ENCODE data around the gene ZHX3.
A peak's percentile ranks its signal among the peaks of the same experiment; 100 is the strongest.

Gene ZHX3

GRCh38 chr20:41182296-41183212, 135.0 kb downstream of the ZHX3 start:
- no peak for DNase-seq

- DNase-seq, result no peak
Observed at GRCh38 chr20:41181567-41181966, 136.0 kb downstream of the ZHX3 start.

DNA sequence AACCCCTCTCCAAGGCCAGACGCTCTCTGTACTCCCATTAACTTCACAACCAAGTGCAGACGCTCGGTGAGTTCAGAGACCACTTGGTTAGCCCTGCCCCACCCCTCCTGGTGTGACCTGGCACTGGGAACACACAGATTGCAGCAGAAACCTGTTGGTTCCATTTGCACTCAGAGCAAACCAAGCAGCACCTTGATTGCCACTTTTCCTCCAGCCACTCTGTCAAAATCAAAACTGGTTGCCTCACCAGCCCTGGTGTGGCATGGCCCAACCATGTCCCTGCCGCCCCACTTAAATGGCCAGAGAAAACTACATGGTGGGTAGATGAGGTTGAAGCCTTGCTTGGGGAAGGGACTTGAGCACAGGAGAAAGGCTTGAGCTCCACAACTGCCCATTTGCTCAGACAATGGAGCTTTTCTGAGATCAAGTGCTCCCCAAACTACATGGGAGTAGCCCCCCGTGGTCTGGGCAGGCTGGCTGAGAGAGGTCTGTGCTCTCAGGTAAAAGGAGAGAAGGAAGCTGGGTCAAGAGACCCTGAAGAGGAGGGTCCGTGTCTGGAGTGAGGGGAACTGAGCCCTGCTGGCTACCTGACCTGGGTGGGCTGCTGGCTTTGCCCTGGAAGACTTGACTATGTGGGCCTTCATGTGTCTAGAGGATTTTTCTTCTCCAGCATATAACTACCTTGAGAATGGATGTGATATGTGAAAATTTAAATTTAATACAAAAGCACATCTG, 136.8 kb downstream of the ZHX3 start:
- DNase-seq, result no peak

GRCh38 chr20:41179961-41180360, 137.6 kb downstream of the ZHX3 start:
- DNase-seq, result no peak

DNA sequence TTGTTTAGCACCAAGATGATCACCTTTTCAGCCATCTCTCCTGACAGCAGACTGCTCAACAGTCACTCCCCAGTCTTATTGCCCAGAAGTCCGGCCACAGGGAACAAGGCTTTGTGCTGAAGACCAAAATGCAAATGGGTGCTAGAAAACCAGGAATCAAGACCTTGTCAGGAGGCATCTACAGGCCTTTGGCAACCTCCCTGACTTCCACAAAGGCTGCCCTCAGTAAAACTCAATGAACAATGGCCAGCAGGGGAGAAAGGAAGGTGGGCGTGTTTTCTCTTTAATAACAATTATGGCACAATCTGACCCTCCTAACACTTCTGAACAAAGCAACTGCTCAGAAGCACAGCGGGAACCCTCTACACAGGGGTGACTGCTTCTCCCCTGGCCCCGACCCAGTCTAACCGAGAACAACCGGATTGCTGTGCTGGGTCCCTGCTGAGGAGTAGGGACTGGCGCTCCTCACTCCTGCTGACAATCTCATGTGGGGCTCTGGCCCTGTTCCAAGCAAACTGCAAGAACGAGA, 138.6 kb downstream of the ZHX3 start:
- no peak for DNase-seq

- DNase-seq, result no peak
Observed at GRCh38 chr20:41178495-41178894, 139.0 kb downstream of the ZHX3 start.

DNA sequence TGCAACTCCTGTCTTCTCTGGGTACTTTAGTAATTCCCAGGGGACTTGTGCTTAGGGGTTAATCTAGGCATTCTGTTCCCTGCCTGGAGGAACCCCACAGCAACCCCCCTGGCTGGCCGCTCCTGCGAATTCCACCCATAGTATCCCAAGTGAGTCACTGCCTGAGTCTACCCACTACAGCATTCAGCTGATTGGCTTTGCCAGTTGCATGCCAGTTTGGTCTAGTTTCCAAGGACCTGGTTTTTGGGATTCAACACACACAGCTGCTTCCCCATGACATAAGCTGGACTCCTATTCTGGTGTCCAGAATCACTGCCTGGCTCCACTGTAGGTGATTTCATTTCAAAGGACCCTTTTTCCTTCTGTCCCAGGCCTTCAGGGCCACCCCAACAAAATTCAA, 139.9 kb downstream of the ZHX3 start:
- no peak for DNase-seq

DNA sequence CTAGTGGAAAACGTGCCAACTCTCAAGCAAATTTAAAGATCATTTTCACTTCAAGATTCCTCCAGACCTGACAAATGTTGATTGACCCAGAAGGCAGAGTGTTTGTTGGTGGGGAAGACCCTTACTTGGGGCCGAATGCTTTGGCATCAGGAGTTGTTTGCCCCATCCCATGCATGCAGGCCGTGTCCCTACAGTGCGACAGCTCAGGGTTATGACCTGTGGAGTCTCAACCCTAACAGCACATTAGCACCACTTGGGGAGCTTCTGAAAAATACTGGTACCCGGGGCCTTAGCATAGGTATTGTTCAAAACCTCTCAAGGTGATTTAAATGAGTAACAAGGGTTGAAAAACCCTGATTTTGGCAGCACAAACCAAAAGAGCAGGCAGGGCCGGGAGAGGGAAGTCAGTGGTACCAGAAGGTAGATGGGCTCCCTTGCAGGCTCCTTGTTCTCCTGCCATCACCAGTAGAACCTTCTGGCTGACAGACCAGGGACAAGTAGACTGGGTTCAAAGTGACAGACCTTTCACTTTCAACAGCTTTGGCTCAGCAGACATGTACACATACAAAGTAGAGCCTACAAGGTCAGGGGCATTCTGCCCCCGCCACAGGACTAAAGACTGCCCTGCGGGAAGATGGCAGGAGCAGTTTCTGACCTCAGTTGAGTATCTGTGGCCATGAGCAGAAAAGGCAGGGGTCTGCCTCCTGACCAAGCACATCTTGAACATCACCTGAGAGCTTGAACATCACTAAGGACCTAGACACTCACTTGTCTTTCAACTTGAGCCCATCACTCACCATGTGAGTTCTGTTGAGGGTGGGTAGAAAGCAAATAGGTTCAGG, 140.6 kb downstream of the ZHX3 start:
- DNase-seq, result no peak

DNA sequence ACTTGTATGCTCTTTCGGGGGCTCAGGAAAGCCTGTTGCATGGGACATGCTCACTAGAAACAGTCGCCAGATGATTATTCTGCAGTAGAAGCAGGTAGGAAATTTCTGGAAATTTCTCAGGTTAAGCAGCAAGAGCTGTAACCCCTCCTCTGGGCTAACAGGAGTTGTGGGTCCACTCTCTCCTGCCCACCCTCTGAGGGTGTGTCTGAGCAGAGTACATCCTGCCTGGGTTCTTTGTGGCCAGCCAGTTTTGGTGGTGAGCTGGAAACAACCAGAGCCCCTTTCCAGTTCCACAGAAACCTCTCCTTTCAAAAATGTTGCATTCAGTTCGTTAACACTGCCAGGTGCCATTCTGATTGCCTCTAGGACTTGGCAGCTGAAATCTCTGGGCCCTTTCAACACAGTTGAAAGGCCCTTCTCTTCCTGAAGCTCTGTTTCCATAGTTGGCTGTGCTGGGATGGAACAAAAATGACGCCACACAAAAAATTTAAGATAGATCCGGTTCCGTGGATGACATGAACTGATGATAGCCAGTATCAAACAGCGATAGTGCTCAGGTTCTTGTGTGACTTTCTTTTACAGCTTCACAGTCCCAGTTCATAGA, 141.7 kb downstream of the ZHX3 start:
- DNase-seq, result no peak

- no peak for DNase-seq
Observed at GRCh38 chr20:41175201-41175651, 142.3 kb downstream of the ZHX3 start.

GRCh38 chr20:41174782-41175181, 142.7 kb downstream of the ZHX3 start:
- no peak for DNase-seq

DNA sequence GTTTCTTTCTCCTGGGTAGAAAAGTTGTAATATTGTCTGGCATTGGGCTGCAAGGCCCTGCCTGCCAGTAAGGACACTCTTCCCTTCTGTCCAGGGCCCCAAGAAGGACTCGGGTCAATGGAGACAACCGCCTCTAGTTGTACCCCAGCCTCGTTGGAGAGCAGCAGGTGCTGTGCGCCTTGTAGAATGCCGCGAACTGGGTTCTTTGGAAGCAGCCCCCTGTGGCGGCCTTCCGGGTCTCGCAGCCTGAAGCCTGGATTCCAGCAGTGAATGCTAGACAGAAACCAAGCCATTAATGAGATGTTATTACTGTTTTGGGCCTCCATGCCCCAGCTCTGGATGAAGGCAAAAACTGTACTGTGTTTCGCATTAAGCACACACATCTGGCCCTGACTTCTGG, 143.2 kb downstream of the ZHX3 start:
- DNase-seq, result no peak

- no peak for DNase-seq
Observed at GRCh38 chr20:41173791-41174341, 143.7 kb downstream of the ZHX3 start.

- peak; percentile 45 for DNase-seq
Observed at GRCh38 chr20:41173161-41173721, 144.3 kb downstream of the ZHX3 start.

DNA sequence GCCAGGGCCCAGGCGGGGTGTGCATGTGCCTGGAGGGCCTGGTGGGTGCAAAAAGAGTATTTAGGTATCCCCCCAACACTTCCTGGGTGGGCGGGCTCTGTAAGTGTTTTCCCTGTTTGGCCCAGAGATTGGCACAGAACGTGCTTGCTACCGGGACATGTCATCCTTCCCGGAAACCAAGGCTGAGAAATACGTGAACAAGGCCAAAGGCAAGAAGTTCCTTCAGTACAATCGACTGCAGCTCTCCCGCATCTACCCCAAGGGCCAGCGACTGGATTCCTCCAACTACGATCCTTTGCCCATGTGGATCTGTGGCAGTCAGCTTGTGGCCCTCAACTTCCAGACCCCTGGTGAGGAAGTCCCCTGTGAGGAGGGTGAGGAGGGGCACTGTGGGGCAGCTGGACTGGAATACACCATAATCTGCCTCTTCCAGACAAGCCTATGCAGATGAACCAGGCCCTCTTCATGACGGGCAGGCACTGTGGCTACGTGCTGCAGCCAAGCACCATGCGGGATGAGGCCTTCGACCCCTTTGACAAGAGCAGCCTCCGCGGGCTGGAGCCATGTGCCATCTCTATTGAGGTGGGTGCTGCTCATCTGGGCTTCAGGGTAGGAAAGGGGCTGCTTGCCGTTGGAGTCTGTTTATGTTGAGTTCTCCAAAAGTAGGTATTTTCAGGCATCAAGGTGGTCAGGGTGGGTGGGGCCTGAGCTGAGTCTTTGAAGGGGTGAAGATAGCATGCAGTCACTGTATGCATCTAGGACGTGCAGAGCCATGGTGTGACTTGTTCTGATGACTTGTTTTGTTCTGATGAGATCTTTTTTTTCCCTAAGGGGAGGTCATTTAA, 145.0 kb downstream of the ZHX3 start:
- DNase-seq, result no peak

DNA sequence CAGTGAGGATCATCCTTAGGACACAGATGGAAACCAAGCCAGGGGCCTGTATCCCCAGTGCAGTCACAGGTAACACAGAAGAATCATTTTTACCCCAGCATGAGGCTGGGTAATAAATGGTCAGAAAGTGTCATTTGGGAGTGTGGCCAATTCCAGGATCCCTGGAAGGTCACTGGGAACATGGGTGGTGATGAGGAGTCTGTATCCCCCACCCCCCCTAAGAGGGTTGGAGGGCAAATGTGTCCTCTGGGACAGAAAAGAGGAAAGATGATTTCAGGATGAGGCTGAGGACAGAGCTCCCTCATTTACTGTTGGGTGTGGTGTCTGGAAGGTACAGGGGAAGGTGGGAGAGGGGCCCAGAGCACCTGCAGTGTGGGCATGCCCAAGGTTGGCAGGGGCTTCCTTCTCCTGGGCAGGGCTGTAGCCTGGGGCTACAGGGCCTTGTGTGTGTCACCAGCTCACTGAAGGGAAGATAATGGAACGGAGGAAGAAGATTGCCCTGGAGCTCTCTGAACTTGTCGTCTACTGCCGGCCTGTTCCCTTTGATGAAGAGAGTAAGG, 145.7 kb downstream of the ZHX3 start:
- no peak for DNase-seq

DNA sequence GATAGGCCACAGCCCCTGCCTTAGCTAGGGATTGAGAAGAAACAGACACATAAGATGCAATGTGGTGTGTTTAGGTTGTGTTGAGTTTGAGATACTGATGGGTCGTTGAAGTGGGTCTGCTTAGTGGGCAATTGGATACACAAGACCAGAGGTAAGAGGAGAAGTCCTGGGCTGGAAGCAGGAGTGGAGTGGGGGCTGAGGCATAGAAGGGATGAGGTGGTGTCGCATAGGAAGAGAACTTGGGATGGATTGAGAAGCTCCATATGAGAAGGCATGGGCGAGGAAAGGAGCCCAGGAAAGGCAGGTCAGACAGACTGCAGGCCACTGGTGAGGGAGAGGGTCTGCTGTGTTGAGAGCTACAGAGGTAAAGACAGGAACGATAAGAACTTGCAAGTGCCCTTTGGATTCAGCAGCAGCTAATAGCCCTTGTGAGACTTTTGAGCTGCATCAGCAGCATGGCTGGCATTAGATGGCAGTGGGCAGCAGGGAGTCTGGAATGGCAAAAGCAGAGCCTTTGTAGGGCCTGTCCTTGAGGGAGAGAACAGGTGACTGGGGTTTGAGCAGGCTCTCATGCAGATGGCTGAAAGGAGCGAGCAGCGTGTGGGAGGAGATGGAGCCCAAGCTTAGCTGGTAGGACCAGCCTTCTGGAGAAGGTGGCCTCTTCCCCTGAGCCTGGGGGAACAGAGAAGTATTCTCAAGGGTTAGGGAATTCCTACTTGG, 147.0 kb downstream of the ZHX3 start:
- no peak for DNase-seq

DNA sequence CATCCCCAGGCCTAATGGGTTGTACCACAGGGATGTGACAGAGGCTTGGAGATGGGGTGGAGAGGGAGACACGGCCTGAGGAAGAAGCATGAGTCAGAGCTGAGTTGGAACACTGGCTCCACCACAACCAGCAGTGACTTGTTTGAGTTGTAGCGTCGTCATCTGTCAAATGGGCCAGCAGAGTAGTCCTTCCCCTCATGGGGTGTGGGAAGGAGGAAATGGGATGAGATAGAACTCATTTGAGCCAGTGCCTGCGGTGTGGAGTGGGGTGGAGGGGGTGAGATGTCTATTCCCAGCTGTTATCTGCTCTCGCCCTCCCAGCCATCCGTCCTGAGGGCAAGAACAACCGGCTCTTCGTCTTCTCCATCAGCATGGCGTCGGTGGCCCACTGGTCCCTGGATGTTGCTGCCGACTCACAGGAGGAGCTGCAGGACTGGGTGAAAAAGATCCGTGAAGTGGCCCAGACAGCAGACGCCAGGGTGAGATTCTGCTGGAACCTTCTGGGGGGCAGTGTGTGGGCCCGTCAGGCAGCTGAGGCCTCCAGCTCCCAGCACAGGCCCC, 147.7 kb downstream of the ZHX3 start:
- no peak for DNase-seq

GRCh38 chr20:41169162-41169690, 148.3 kb downstream of the ZHX3 start:
- DNase-seq, result no peak
